ENCODE data around the gene KCNJ6. TPM values are rescaled to one million over a fixed set of nuclear protein-coding genes. Genes with fewer than 3 reads are reported as not detected.

KCNJ6 gene
- total RNA-seq, 1 experiment from 2014 or later: 0.05 TPM

DNA sequence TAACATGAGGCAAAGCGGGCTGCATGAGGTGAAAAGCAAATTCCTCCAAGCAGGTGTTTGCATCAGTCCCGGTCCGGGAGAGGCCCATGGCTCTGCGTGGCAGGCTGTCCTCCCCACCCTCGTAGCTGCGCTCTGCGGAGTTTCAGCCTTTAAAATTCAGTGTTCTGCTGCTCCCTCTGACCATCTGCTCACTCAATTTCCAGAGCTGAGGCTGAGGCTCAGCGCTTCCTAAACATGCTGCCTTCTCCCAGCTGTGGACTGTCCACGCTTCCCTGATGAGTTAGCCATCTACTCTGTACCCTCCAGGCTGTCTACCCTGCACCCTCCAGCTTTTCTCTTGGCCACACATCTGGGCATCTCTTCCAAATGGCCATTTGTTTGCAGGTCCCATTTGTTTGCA lies 87.7 kb downstream of the KCNJ6 start:
- no peaks in the 10 kb centered on the region for H3K36me3 Mint-ChIP-seq (ENCODE audit: insufficient read depth, unreplicated experiment)
- no TSS peak for BruUV-seq (replicated peaks)
- TF ChIP-seq, protein P1, sequence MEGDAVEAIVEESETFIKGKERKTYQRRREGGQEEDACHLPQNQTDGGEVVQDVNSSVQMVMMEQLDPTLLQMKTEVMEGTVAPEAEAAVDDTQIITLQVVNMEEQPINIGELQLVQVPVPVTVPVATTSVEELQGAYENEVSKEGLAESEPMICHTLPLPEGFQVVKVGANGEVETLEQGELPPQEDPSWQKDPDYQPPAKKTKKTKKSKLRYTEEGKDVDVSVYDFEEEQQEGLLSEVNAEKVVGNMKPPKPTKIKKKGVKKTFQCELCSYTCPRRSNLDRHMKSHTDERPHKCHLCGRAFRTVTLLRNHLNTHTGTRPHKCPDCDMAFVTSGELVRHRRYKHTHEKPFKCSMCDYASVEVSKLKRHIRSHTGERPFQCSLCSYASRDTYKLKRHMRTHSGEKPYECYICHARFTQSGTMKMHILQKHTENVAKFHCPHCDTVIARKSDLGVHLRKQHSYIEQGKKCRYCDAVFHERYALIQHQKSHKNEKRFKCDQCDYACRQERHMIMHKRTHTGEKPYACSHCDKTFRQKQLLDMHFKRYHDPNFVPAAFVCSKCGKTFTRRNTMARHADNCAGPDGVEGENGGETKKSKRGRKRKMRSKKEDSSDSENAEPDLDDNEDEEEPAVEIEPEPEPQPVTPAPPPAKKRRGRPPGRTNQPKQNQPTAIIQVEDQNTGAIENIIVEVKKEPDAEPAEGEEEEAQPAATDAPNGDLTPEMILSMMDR (IDR thresholded peaks at IDR 0.05; ENCODE audit: unreplicated experiment): no peak
- intact Hi-C loops (cut with micrococcal nuclease; ENCODE audit: unreplicated experiment): no loop called here
- no peak overlapping the region for H3K4me3 Mint-ChIP-seq (ENCODE audit: low read depth, unreplicated experiment)
- DNase-seq: no peak
- no peaks in the 10 kb centered on the region for H3K4me1 Mint-ChIP-seq (ENCODE audit: low read depth, unreplicated experiment)
- no peaks in the 10 kb centered on the region for H3K9me3 Mint-ChIP-seq (ENCODE audit: low read depth, unreplicated experiment)
- CTCF ChIA-PET: no interaction called here
- no peak overlapping the region for H3K27ac Mint-ChIP-seq (ENCODE audit: unreplicated experiment)
- H3K27me3 Mint-ChIP-seq (ENCODE audit: unreplicated experiment): peaks cover 42% of the 10 kb centered on the region

DNA sequence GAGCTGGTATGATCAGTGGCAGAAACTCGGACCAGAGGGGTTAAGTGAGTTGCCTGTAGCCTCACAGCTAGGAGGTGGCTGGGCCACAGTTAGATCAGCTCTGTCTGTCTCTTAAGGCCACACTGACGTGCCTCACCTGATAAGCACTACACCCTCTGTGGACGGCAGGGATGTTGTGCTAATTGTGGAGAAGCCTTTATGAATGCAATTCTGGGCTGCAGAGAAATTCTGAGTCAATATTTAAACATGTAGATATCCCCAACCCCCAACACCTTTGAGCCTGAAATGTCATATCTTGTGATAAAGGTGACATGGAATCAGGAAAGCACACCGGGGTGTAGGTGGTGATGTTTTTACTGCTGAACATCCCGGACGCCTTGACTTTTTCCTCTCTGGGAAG lies 88.3 kb downstream of the KCNJ6 start:
- Mint-ChIP-seq H3K27ac (ENCODE audit: unreplicated experiment) (no peak overlapping the region), H3K36me3 (ENCODE audit: insufficient read depth, unreplicated experiment) (no peaks in the 10 kb centered on the region), H3K27me3 (ENCODE audit: unreplicated experiment) (peaks cover 45% of the 10 kb centered on the region), H3K9me3 (ENCODE audit: low read depth, unreplicated experiment) (no peaks in the 10 kb centered on the region), H3K4me1 (ENCODE audit: low read depth, unreplicated experiment) (no peaks in the 10 kb centered on the region), H3K4me3 (ENCODE audit: low read depth, unreplicated experiment) (no peak overlapping the region)
- DNase-seq: no peak
- no TSS peak for BruUV-seq (replicated peaks)
- CTCF ChIA-PET: no interaction called here
- TF ChIP-seq, protein P1 (IDR thresholded peaks at IDR 0.05; ENCODE audit: unreplicated experiment): no peak
- intact Hi-C loops (cut with micrococcal nuclease; ENCODE audit: unreplicated experiment): no loop called here

DNA sequence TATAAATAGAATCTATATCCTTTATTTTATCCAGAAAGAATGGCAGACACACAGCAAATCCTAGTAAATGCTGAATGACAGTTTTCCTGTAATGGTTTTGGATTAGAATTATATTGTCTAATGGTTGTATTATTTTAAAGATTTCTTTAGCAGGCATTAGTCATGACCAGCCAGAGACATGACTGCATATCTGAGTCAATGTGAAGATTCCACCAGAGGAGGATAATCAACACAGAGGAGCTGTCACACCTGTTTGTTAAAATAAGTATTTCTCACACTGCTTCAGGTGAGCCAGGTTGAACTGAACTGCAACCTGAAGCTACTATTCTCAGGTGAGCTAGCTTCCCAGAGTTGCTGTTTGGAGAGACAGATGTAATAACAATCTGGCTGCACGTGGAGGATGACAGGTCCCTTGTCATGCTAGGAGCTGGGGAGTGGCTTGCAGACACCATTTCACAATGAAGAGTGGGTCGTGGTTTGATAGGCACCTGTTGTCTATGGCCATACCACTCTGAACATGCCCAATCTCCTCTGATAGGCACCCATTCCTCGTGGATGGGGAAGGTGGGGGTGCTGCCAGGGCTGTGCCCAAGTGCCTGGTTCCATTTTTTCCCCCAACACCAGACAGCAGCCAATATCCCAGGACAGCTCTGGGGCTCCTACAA lies 94.3 kb downstream of the KCNJ6 start:
- no peak overlapping the region for H3K27ac Mint-ChIP-seq (ENCODE audit: unreplicated experiment)
- H3K9me3 Mint-ChIP-seq (ENCODE audit: low read depth, unreplicated experiment): no peaks in the 10 kb centered on the region
- no TSS peak for BruUV-seq (replicated peaks)
- intact Hi-C loops (cut with micrococcal nuclease; ENCODE audit: unreplicated experiment): no loop called here
- no peak for DNase-seq
- no peaks in the 10 kb centered on the region for H3K4me1 Mint-ChIP-seq (ENCODE audit: low read depth, unreplicated experiment)
- no peaks in the 10 kb centered on the region for H3K36me3 Mint-ChIP-seq (ENCODE audit: insufficient read depth, unreplicated experiment)
- CTCF ChIA-PET: no interaction called here
- H3K27me3 Mint-ChIP-seq (ENCODE audit: unreplicated experiment): peaks cover 39% of the 10 kb centered on the region
- no peak overlapping the region for H3K4me3 Mint-ChIP-seq (ENCODE audit: low read depth, unreplicated experiment)
- TF ChIP-seq, protein P1 (IDR thresholded peaks at IDR 0.05; ENCODE audit: unreplicated experiment): no peak

DNA sequence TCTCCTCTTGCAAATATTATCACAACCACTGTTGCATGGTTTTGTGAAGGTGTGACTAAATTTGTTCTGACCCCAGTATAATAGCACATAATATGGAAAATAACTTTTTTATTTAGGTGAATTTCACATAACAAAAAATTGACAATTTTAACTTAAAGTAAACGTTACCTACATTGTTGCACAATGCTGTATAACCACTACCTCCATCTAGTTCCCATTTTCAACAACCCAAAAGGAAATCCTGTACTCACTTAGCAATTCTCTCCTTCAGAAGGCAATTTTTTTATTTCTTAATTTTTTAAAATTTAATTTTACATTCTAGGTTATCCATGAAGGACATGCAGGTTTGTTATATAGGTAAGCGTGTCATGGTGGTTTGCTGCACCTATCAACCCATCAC lies 95.2 kb downstream of the KCNJ6 start:
- Mint-ChIP-seq H3K4me3 (ENCODE audit: low read depth, unreplicated experiment) (no peak overlapping the region), H3K4me1 (ENCODE audit: low read depth, unreplicated experiment) (no peaks in the 10 kb centered on the region), H3K27me3 (ENCODE audit: unreplicated experiment) (peaks cover 39% of the 10 kb centered on the region), H3K36me3 (ENCODE audit: insufficient read depth, unreplicated experiment) (no peaks in the 10 kb centered on the region), H3K9me3 (ENCODE audit: low read depth, unreplicated experiment) (no peaks in the 10 kb centered on the region), H3K27ac (ENCODE audit: unreplicated experiment) (no peak overlapping the region)
- TF ChIP-seq, protein P1 (IDR thresholded peaks at IDR 0.05; ENCODE audit: unreplicated experiment): no peak
- intact Hi-C loops (cut with micrococcal nuclease; ENCODE audit: unreplicated experiment): no loop called here
- DNase-seq: no peak
- CTCF ChIA-PET: no interaction called here
- BruUV-seq (replicated peaks): no TSS peak
